Mucosa of gallbladder (tissue), 1 donor: Measurements from ENCODE around the gene DNAAF8. TPM values are rescaled to one million over a fixed set of nuclear protein-coding genes. Genes with fewer than 3 reads are reported as not detected.
A peak's percentile ranks its signal among the peaks of the same experiment; 100 is the strongest.
"Not testable (repeated sequence)": the region's sequence is repeated elsewhere in the genome, so short reads cannot be mapped to it uniquely, and the experiment has no call there.

Source experiments
- DNase-seq: peaks from one replicate; pipeline ENCODE4 v3.0.0-alpha.2; 2020; ENCODE audit warnings: low spot score
- total RNA-seq: library from RNA; stranded (reverse); gene quantifications from one replicate; pipeline ENCODE4 v1.2.1, GENCODE V29; 2021
- donor health status: DM: no; HTN: no; CAD: no.

The DNAAF8 gene
- total RNA-seq, 1 donor from 2014 or later = 2.5 TPM

- DNase-seq = no peak
Measured at GRCh38 chr16:4783251-4783950, 49.1 kb downstream of the DNAAF8 start.

- no peak for DNase-seq
Measured at GRCh38 chr16:4783951-4784336, 49.6 kb downstream of the DNAAF8 start.

GRCh38 chr16:4784444-4784987 is 50.2 kb downstream of the DNAAF8 start:
- DNase-seq = not testable (repeated sequence)

GRCh38 chr16:4785758-4786433 is 51.6 kb downstream of the DNAAF8 start:
- no peak for DNase-seq

- no peak for DNase-seq
Measured at GRCh38 chr16:4787068-4787467, 52.7 kb downstream of the DNAAF8 start.

- no peak for DNase-seq
Measured at GRCh38 chr16:4787627-4788482, 53.5 kb downstream of the DNAAF8 start, which contains the start of gene SEPTIN12. Gene SEPTIN12, minus strand, starts transcription at chr16:4788345. Its CDS starts 700 bp downstream, at chr16:4787645.

GRCh38 chr16:4788489-4788889 is 54.2 kb downstream of the DNAAF8 start:
- DNase-seq = no peak

- DNase-seq = no peak
Measured at GRCh38 chr16:4788910-4789309, 54.6 kb downstream of the DNAAF8 start.

GRCh38 chr16:4790261-4790660 is 55.9 kb downstream of the DNAAF8 start:
- DNase-seq = no peak

GRCh38 chr16:4790871-4791270 is 56.5 kb downstream of the DNAAF8 start:
- DNase-seq = no peak

- no peak for DNase-seq
Measured at GRCh38 chr16:4792951-4793513, 58.7 kb downstream of the DNAAF8 start.

GRCh38 chr16:4795181-4795827 is 61.0 kb downstream of the DNAAF8 start, which contains the start of gene SMIM22:
Gene SMIM22, plus strand, starts transcription at chr16:4795369. Its CDS starts 366 bp downstream, at chr16:4795735.
- peak; percentile 62 for DNase-seq

GRCh38 chr16:4795828-4796572 is 61.7 kb downstream of the DNAAF8 start:
- DNase-seq = no peak

GRCh38 chr16:4796982-4797804 is 62.9 kb downstream of the DNAAF8 start:
- DNase-seq = peak; percentile 11

- DNase-seq = no peak
Measured at GRCh38 chr16:4797805-4798252, 63.5 kb downstream of the DNAAF8 start.

GRCh38 chr16:4798456-4798855 is 64.1 kb downstream of the DNAAF8 start:
- no peak for DNase-seq
